Limb (tissue), 2 donors: ENCODE data around the gene CSTPP1.

Experiments used
- DNase-seq, 2 donors: peaks; one replicate each; pipeline ENCODE4 v3.0.0-alpha.2; 2016; ENCODE audit errors: extremely low spot score in 2 of 2

CSTPP1 gene

GRCh38 chr11:46936138-46937110, at the start of gene CSTPP1:
Gene CSTPP1, plus strand, starts transcription at chr11:46936761. Its CDS starts 45 bp downstream, at chr11:46936806.
- DNase-seq = peak; percentile 88 to 96

- DNase-seq = no peak
Observed at GRCh38 chr11:46888636-46889035, 47.9 kb upstream of the CSTPP1 start.

- no peak for DNase-seq
Observed at GRCh38 chr11:46889251-46889650, 47.3 kb upstream of the CSTPP1 start.

GRCh38 chr11:46889689-46890475, 46.7 kb upstream of the CSTPP1 start:
- peak; percentile 80 to 81 for DNase-seq

GRCh38 chr11:46890665-46891064, 45.9 kb upstream of the CSTPP1 start:
- DNase-seq = no peak

- no peak for DNase-seq
Observed at GRCh38 chr11:46892109-46892508, 44.5 kb upstream of the CSTPP1 start.

GRCh38 chr11:46892838-46893237, 43.7 kb upstream of the CSTPP1 start:
- DNase-seq = no peak

- DNase-seq = no peak
Observed at GRCh38 chr11:46894506-46894905, 42.1 kb upstream of the CSTPP1 start.

GRCh38 chr11:46894961-46895360, 41.6 kb upstream of the CSTPP1 start:
- DNase-seq = no peak

- DNase-seq = no peak
Observed at GRCh38 chr11:46895821-46896220, 40.7 kb upstream of the CSTPP1 start.

- DNase-seq = no peak
Observed at GRCh38 chr11:46896719-46897406, 39.7 kb upstream of the CSTPP1 start.

- no peak for DNase-seq
Observed at GRCh38 chr11:46898396-46899095, 38.0 kb upstream of the CSTPP1 start.

GRCh38 chr11:46899501-46900025, 37.0 kb upstream of the CSTPP1 start:
- no peak for DNase-seq

GRCh38 chr11:46900091-46900746, 36.3 kb upstream of the CSTPP1 start:
- DNase-seq = no peak

GRCh38 chr11:46901156-46901555, 35.4 kb upstream of the CSTPP1 start:
- DNase-seq = no peak

GRCh38 chr11:46902694-46903093, 33.9 kb upstream of the CSTPP1 start:
- no peak for DNase-seq

GRCh38 chr11:46903846-46904245, 32.7 kb upstream of the CSTPP1 start:
- DNase-seq = peak in 1 of 2 donors; percentile 57

- no peak for DNase-seq
Observed at GRCh38 chr11:46905806-46906205, 30.8 kb upstream of the CSTPP1 start.

GRCh38 chr11:46906609-46907041, 29.9 kb upstream of the CSTPP1 start:
- DNase-seq = no peak

- DNase-seq = no peak
Observed at GRCh38 chr11:46907606-46908005, 29.0 kb upstream of the CSTPP1 start.
